Trophoblast cell (in vitro differentiated cells and primary cell): ENCODE measurements around the gene ZDHHC14.

Experiments used
- DNase-seq, 2 donors: peaks; one replicate each; pipeline ENCODE4 v3.0.0-alpha.2; 2016
- H2AFZ ChIP-seq: 2 replicates; pipeline ENCODE4 v1.6.1; 2013; ENCODE audit warnings: low read length, moderate library complexity, mild to moderate bottlenecking; ENCODE audit not compliant: insufficient read depth, poor library complexity
- H2AK5ac ChIP-seq: 2 replicates; pipeline ENCODE4 v1.6.1; 2013; ENCODE audit warnings: mild to moderate bottlenecking, low read length
- H2BK120ac ChIP-seq: 2 replicates; pipeline ENCODE4 v1.6.1; 2013; ENCODE audit warnings: low read length, mild to moderate bottlenecking, moderate library complexity; ENCODE audit not compliant: insufficient read depth, poor library complexity
- H2BK12ac ChIP-seq: 2 replicates; pipeline ENCODE4 v1.6.1; 2013; ENCODE audit warnings: mild to moderate bottlenecking, low read length, moderate library complexity
- H2BK5ac ChIP-seq: 2 replicates; pipeline ENCODE4 v1.6.1; 2013; ENCODE audit warnings: low read length, low read depth, moderate library complexity, mild to moderate bottlenecking; ENCODE audit not compliant: poor library complexity
- H3K14ac ChIP-seq: 2 replicates; pipeline ENCODE4 v1.6.1; 2013; ENCODE audit warnings: mild to moderate bottlenecking, low read length
- H3K18ac ChIP-seq: 2 replicates; pipeline ENCODE4 v1.6.1; 2013; ENCODE audit warnings: mild to moderate bottlenecking, low read length
- H3K23ac ChIP-seq: 2 replicates; pipeline ENCODE4 v1.6.1; 2013; ENCODE audit warnings: low read length
- H3K27ac ChIP-seq: 2 replicates; pipeline ENCODE4 v1.5.1; 2013; ENCODE audit warnings: low read depth, mild to moderate bottlenecking, inconsistent platforms, low read length, moderate library complexity
- H3K27me3 ChIP-seq: 2 replicates; pipeline ENCODE4 v1.6.1; 2013; ENCODE audit warnings: inconsistent platforms, mild to moderate bottlenecking, low read length, moderate library complexity; ENCODE audit not compliant: insufficient read depth
- H3K36me3 ChIP-seq, 2 experiments: 1 replicate in 1 of 2; 2 replicates in 1 of 2; pipeline ENCODE4 v1.6.1; 2013; ENCODE audit warnings: low read length in 2 of 2, mild to moderate bottlenecking in 2 of 2, moderate library complexity in 1 of 2; ENCODE audit not compliant: insufficient read depth in 2 of 2, control insufficient read depth in 1 of 2
- H3K4ac ChIP-seq: 2 replicates; pipeline ENCODE4 v1.6.1; 2013; ENCODE audit warnings: low read depth, mild to moderate bottlenecking, low read length, moderate library complexity
- H3K4me1 ChIP-seq, 2 experiments: 1 replicate in 1 of 2; 2 replicates in 1 of 2; pipeline ENCODE4 v1.6.1; 2013; ENCODE audit warnings: low read length in 2 of 2, mild to moderate bottlenecking in 2 of 2, moderate library complexity in 1 of 2; ENCODE audit not compliant: insufficient read depth in 2 of 2, control insufficient read depth in 1 of 2
- H3K4me2 ChIP-seq: 2 replicates; pipeline ENCODE4 v1.6.1; 2013; ENCODE audit warnings: inconsistent platforms, mild to moderate bottlenecking, low read length, moderate library complexity
- H3K4me3 ChIP-seq: 2 replicates; pipeline ENCODE4 v1.5.1; 2013; ENCODE audit warnings: mild to moderate bottlenecking, low read depth, low read length, inconsistent platforms
- H3K79me1 ChIP-seq: one replicate; pipeline ENCODE4 v1.6.1; 2013; ENCODE audit warnings: low read length
- H3K79me2 ChIP-seq: 2 replicates; pipeline ENCODE4 v1.6.1; 2013; ENCODE audit warnings: low read length, mild to moderate bottlenecking; ENCODE audit not compliant: control insufficient read depth, insufficient read depth, poor library complexity
- H3K9ac ChIP-seq: 2 replicates; pipeline ENCODE4 v1.6.1; 2013; ENCODE audit warnings: mild to moderate bottlenecking, low read length
- H3K9me3 ChIP-seq: 2 replicates; pipeline ENCODE4 v1.6.1; 2013; ENCODE audit warnings: low read depth, mild to moderate bottlenecking, control low read depth, inconsistent platforms, low read length; ENCODE audit not compliant: insufficient read depth
- H4K12ac ChIP-seq: 2 replicates; pipeline ENCODE4 v1.6.1; 2013; ENCODE audit warnings: low read depth, mild to moderate bottlenecking, low read length, moderate library complexity
- H4K8ac ChIP-seq: 2 replicates; pipeline ENCODE4 v1.6.1; 2013; ENCODE audit warnings: low read depth, mild to moderate bottlenecking, low read length, moderate library complexity
- H4K91ac ChIP-seq: one replicate; pipeline ENCODE4 v1.6.1; 2013; ENCODE audit warnings: low read depth, mild to moderate bottlenecking, low read length, moderate library complexity
- WGBS: extraction: QIAGEN DNeasy Blood & Tissue Kit; methylation state at CpG from one replicate; pipeline ENCODE4 v1.1.7; 2013; ENCODE audit warnings: missing lambda C conversion rate; ENCODE audit not compliant: insufficient read length, insufficient coverage; ENCODE audit errors: extremely low coverage; 5-methylcytosine and 5-hydroxymethylcytosine counted together

Gene ZDHHC14

DNA sequence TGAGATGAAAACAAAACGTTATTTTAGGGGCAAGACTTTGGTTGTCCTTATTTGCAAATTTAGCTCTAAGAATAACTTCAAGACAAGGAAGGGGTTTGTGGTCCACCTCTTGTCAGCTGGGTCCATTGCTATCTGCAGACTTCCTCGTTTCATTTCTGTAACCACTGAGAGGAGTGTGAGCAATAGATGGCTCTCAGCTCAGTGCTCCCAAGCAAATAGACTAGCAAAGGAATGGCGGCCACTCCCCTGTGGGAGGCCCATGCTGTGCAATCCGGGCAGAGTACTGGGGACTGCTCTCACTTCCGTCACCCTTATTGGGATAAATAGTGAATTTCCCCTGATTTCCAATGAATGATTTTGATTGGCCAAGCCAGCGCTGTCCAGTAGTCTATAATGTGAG lies 176.6 kb downstream of the ZDHHC14 start:
- Histone ChIP-seq H2AK5ac (no peak overlapping the region), H3K79me2 (no peaks in the 10 kb centered on the region), H2AFZ (no peak overlapping the region), H2BK5ac (no peak overlapping the region), H3K23ac (no peak overlapping the region), H4K12ac (no peak overlapping the region), H4K8ac (no peak overlapping the region), H3K79me1 (no peaks in the 10 kb centered on the region), H3K9me3 (no peaks in the 10 kb centered on the region), H3K4me1 (peaks cover 7% of the 10 kb centered on the region in 2 experiments), H2BK120ac (no peak overlapping the region), H3K18ac (no peak overlapping the region), H2BK12ac (no peak overlapping the region), H3K4me3 (no peak overlapping the region), H3K9ac (no peak overlapping the region), H3K36me3 (no peaks in the 10 kb centered on the region), H3K4me2 (no peak overlapping the region), H4K91ac (no peak overlapping the region), H3K27me3 (no peaks in the 10 kb centered on the region), H3K4ac (no peak overlapping the region), H3K14ac (no peak overlapping the region), H3K27ac (no peak overlapping the region)
- DNase-seq, result no peak
- WGBS, result no CpG with 5 or more reads among the region's 6 CpGs

DNA sequence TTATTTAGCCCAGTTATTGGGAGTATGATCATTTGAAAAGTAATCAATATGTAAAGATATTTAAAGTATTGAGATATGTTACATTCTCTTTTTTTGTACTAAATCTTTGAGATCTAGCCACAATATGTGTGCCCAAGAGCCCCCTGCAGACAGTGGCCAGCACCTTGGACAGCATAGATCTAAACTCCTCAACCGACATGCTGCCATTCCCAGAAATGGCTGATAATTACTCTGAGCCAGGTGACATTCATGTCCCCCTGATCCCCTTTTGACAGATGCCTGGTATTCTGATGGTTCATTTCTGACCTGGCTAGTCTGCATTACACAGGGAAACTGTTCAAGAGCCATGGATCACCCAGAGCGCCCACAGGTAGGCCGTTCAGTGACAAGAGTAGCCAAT lies 177.1 kb downstream of the ZDHHC14 start:
- no peak overlapping the region for H3K4ac ChIP-seq
- no CpG with 5 or more reads among the region's 3 CpGs for WGBS
- H4K91ac ChIP-seq, result no peak overlapping the region
- no peak overlapping the region for H2BK120ac ChIP-seq
- H3K18ac ChIP-seq, result no peak overlapping the region
- no peak overlapping the region for H3K4me3 ChIP-seq
- H3K4me2 ChIP-seq, result no peak overlapping the region
- no peak overlapping the region for H2BK5ac ChIP-seq
- H3K9ac ChIP-seq, result no peak overlapping the region
- no peaks in the 10 kb centered on the region for H3K79me2 ChIP-seq
- no peak overlapping the region for H2AK5ac ChIP-seq
- H3K27ac ChIP-seq, result no peak overlapping the region
- H3K79me1 ChIP-seq, result no peaks in the 10 kb centered on the region
- H2BK12ac ChIP-seq, result no peak overlapping the region
- no peaks in the 10 kb centered on the region for H3K9me3 ChIP-seq
- no peak overlapping the region for H3K23ac ChIP-seq
- no peak overlapping the region for H2AFZ ChIP-seq
- H3K4me1 ChIP-seq, result peaks cover 2% of the 10 kb centered on the region in 2 experiments
- no peak overlapping the region for H4K8ac ChIP-seq
- no peak overlapping the region for H3K14ac ChIP-seq
- DNase-seq, result no peak
- H3K36me3 ChIP-seq, result no peaks in the 10 kb centered on the region
- no peaks in the 10 kb centered on the region for H3K27me3 ChIP-seq
- no peak overlapping the region for H4K12ac ChIP-seq

DNA sequence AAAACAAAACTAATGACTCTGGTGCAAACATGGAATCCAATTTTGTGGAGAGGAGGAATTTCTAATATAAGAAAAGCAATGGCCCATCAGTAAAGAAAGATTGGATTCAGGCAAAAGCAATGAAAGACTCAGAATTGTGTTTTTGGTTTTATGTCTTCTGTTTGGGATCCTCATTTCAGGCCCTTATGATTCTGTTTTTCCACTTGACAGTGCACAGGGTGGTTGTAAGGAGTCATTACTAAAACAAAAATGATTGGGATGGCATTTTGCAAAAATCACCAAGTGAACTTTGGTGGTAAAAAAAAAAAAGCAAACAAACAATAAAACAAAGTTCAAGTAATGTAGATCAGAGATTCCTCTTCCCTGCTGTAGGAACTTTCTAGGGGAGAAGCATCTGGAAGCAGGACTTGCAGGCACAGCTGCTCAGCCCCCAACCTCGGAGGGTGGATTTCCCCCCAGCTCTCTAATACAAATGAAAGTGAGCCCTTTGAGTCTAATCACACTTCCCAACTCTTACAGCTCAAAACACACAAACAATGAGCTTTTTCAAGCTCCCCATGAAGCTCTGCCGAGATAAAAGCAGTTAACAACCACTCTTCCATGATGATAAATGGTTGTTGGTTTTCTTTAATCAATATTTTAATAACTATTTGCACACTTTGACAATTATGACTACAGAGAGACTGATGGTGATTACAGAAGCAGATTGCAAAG lies 177.7 kb downstream of the ZDHHC14 start:
- H3K14ac ChIP-seq, result no peak overlapping the region
- H3K79me1 ChIP-seq, result no peaks in the 10 kb centered on the region
- H3K4ac ChIP-seq, result no peak overlapping the region
- no peak overlapping the region for H2BK5ac ChIP-seq
- no peaks in the 10 kb centered on the region for H3K9me3 ChIP-seq
- no peaks in the 10 kb centered on the region for H3K79me2 ChIP-seq
- no peak overlapping the region for H2AK5ac ChIP-seq
- no peak overlapping the region for H2BK12ac ChIP-seq
- no peak overlapping the region for H4K12ac ChIP-seq
- H3K4me1 ChIP-seq, result no peaks in the 10 kb centered on the region
- DNase-seq, result no peak
- no peak overlapping the region for H3K4me3 ChIP-seq
- no CpG with 5 or more reads among the region's 2 CpGs for WGBS
- H3K36me3 ChIP-seq, result no peaks in the 10 kb centered on the region
- H2AFZ ChIP-seq, result no peak overlapping the region
- no peak overlapping the region for H3K23ac ChIP-seq
- no peak overlapping the region for H3K4me2 ChIP-seq
- no peak overlapping the region for H4K91ac ChIP-seq
- no peak overlapping the region for H4K8ac ChIP-seq
- H3K18ac ChIP-seq, result no peak overlapping the region
- no peaks in the 10 kb centered on the region for H3K27me3 ChIP-seq
- H3K9ac ChIP-seq, result no peak overlapping the region
- H2BK120ac ChIP-seq, result no peak overlapping the region
- no peak overlapping the region for H3K27ac ChIP-seq

DNA sequence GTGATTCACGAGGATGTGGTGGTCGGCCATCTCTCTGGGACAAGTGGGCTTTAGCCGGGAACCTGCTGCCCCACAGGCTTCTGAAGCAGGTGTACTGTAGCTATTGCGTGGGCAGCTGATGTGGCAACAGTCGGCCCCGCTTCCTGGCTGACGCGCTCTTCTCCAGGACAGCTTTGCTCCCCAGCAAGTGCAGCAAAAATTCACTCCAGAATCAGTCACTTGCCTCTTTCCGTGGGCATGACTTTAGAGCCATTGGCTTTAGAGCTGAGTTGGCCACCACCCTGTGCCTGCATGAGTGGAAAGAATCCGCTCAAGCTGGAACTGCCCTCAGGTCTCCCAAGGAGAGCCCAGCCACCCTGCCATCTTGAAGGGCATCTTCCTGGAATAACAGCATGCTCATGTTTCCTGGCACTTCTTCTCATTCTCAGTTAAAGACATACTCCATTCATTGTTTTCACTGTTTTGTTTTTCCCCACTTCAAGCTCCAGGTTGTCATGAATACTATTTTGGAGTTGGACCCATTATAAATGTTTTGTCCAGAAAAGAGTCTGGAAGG lies 178.3 kb downstream of the ZDHHC14 start:
- Histone ChIP-seq H2AFZ (no peak overlapping the region), H3K14ac (no peak overlapping the region), H2AK5ac (no peak overlapping the region), H3K9ac (no peak overlapping the region), H3K23ac (no peak overlapping the region), H2BK120ac (no peak overlapping the region), H3K27ac (no peak overlapping the region), H4K91ac (no peak overlapping the region), H3K4me1 (no peaks in the 10 kb centered on the region), H3K79me1 (no peaks in the 10 kb centered on the region), H3K79me2 (no peaks in the 10 kb centered on the region), H3K9me3 (no peaks in the 10 kb centered on the region), H4K8ac (no peak overlapping the region), H3K18ac (no peak overlapping the region), H2BK12ac (no peak overlapping the region), H3K27me3 (no peaks in the 10 kb centered on the region), H3K4me2 (no peak overlapping the region), H3K4me3 (no peak overlapping the region), H3K4ac (no peak overlapping the region), H3K36me3 (no peaks in the 10 kb centered on the region), H4K12ac (no peak overlapping the region), H2BK5ac (no peak overlapping the region)
- no peak for DNase-seq
- no CpG with 5 or more reads among the region's 10 CpGs for WGBS
